GM21515 (cell line): ENCODE data around the gene SLC2A10.

ENCODE experiments used
- ATAC-seq: cut with Tn5 transposase; IDR thresholded peaks from one replicate; pipeline ENCODE4 v1.9.1; 2021; ENCODE audit not compliant: unreplicated experiment

The SLC2A10 gene

DNA sequence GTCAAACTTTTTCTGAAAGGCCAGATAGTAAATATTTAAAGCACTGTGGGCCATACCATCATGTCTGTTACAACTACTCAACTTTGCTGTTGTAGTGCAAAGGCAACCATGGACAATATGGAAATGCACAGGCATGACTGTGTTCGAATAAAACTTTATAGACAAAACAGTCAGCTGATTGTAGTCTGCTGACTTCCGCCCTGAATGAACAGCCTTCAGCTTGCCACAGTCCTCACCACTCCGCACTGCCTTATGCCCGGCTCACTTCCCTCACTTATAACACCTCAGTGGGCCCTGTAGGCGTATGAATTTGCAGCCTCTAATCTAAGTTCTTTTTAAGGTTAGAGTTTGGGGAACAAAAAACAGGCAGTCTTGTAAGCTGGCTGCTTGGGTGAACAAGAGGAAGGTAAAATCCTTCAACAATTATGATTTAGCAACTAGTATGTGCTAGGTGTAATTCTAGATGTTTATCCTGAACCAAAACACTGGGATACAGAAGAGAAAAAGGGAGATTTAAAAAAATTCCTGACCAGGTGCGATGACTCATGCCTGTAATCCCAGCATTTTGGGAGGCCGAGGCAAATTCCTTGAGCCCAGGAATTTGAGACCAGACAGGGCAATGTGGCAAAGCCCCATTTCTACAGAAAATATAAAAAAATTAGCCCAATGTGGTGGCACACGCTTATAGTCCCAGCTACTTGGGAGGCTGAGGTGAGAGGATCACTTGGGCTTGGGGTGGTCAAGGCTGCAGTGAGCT is 6.8 kb upstream of the SLC2A10 start:
- no peak for ATAC-seq

DNA sequence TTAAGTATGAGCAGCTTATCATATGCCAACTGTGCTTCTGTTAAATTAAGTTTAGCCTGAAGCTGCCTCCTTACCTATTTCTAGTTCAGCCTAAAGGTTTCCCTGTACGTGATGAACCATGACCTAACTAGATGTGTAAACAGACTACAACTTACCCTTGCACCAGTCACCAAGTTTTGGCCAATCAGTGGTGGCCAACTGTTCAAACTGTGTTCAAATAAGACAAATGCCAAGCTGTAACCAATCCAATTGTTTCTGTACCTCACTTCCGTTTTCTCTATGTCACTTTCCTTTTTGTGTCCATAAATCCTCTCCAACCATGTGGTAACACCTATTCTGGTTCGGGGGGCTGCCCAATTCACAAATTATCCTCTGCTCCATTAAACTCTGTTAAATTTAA is 6.0 kb upstream of the SLC2A10 start:
- no peak for ATAC-seq

DNA sequence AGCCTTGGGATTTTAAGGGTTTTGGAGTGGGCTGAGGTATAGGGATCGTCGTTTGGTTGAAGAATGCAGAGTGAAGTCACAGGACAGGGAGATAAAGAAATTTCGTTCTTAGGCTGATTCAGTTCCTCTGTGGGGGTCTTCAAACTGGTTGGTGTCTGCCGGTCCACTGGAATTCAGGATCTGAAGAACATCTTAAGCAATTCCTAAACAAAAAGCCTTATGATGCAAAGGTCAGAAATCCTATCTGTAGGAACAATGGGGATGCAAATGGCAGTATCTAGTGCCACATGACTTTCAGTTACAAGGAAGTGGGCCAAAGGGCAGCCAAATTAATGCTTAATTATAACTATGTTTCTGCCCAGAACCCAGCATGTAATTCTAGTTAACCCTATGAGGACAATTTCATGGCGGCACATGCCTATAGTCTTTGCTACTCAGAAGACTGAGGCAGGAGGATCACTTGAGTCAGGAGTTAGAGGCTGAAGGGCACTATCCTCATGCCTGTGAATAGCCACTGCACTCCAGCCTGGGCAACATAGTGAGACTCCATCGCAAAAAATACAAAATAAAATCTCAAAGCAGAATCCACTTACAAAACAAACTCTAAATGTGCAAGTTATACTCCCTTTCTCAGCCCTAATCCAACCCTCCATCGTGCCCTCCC is 4.6 kb upstream of the SLC2A10 start:
- ATAC-seq: no peak

DNA sequence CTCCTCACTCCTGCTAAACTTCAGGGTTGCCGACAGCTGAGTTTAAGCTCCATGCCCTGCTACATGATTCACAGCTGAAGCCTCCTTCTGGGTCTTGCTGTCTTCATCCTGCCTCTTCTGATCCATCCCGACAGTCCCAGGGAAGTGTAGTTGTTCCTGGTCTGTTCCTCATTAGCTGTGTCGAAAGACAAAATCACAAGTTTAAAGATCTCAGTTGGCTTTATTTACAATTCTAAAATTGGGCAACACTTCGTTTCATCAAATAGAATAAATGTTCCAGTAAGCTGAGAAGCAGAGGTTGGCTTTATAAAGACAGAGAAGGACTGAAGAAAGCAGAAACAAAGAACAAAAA is 4.1 kb upstream of the SLC2A10 start:
- ATAC-seq: no peak

DNA sequence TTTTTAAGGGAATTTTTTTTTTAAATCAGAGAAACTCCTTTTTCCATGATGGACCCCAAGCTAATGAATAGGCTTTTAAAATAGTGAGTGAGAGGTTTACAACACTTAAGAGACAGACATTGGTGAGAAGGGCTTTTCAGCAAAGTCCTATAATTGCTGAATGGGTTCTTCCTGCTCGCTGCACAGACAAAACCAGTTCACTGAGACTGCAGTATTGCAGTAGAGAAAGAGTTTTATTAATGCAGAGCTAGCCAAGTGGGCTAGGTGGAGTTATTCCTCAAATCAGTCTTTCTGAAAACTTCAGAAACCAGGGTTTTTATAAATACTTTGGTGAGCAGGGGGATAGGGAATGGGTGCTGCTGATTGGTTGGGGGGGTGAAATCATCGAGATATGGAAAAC is 3.2 kb upstream of the SLC2A10 start:
- no peak for ATAC-seq

DNA sequence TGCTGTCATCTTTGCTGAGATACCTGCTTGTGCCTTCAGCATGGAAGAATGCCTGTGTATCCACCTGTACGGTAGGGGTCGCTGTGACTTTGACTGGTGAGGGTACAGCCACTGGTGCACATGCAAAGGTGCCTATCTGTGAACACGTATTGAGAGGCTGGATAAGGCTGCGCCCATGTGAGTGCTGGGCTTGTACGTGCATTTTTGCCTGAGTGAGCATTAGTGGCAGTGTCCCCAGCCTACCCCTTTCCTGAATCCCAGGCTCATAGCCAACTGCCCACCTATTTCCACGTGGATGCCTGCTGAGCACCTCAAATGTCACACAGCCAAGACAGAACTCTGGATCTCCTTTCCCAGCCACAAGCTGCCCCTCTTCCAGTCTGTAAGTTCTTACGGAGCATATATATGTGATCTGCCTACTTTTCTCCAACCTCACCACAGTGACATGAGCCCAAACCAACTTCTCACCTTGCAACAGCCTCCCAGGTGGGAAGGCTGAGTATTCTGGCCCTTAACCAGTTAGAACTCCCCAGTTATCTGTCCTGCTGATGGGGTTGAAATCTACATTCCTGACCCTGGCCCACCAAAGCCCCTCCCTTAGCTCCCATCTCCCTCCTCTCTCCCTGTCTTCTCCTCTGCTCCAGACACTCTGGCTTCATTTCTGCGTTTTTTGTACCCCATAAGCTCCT is 1.1 kb upstream of the SLC2A10 start:
- ATAC-seq: no peak

DNA sequence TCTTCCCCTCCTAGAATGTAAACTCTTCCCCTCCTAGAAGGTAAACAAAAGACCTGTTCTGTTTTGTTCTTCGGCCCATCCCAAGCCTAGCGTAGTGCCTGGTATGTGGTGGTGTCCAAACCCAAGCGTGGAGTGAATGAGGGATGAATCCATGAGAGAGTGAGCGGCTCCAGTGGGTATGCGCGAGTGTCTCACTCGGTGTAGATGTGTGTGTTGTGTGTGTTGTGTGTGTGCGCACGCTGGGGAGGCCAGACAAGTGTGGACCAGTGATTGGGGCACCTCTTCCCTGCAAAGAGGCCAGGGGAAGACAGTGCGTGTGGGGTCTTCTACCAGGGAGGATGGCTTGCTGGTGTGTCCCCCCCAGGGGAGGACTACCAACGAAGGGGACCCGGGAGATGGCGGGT is 392 bp upstream of the SLC2A10 start:
- ATAC-seq: no peak

DNA sequence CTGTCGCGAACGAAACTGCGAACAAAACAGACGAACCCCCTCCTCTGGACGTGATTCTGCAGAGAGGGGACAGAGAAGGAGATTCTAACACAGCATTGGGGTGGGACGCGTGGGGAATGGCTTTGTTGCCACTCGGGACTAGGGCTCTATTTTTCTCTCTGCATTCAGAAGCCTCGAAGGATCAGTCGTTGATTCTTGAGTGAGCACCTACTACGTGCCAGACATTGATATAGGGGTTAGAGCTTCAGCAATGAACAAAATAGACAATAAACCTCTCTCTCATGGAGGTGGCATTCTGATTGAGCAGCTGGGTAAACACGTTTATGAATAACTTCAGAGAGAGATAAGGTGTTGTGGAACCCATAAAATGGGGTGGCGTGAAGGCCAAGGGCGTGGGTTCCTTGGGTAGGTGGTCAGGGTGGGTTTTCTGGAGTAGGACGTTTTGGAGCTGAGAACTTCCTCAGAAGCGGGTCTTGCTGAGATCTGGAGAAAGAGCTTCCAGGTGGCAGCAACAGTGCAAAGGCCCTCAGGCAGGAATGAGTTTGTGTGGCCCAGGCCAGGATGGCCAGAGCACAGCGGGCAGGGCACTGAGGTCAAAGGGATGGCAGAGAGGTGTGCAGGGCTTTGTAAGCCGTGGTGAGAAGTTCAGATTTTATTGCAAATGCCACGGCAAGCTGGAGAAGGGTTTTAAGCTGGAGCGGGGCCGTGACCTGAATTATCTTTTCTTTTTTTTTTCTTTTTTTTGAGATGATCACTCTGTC is 884 bp downstream of the SLC2A10 start:
- no peak for ATAC-seq

DNA sequence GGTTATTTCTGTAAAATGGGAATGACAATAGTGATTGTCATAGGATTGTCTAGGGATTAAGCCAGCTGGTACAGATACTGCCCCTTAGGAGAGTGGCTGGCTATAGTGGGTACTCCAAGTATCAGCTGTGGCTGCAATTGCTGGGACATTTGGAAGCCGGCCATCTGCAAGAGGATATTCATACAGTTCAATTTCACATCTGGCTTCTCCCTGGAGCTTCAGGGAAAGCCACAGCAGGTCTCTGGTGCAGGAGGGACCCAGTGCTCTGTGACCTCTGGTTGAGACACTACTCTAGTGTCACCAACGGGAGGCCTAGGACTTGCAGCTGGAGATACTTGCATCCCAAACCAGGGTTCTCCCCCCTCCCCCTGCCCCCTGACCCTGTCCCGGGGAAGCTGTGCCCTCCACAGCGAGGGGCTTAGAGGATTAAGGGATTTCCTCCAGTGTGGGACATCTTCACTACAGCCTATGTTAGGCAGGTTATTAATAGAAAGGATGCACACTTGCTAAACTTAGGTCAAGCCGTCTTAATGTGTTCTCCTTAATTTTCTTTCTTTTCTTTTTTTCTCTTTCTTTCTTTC is 2.7 kb downstream of the SLC2A10 start:
- ATAC-seq: no peak

DNA sequence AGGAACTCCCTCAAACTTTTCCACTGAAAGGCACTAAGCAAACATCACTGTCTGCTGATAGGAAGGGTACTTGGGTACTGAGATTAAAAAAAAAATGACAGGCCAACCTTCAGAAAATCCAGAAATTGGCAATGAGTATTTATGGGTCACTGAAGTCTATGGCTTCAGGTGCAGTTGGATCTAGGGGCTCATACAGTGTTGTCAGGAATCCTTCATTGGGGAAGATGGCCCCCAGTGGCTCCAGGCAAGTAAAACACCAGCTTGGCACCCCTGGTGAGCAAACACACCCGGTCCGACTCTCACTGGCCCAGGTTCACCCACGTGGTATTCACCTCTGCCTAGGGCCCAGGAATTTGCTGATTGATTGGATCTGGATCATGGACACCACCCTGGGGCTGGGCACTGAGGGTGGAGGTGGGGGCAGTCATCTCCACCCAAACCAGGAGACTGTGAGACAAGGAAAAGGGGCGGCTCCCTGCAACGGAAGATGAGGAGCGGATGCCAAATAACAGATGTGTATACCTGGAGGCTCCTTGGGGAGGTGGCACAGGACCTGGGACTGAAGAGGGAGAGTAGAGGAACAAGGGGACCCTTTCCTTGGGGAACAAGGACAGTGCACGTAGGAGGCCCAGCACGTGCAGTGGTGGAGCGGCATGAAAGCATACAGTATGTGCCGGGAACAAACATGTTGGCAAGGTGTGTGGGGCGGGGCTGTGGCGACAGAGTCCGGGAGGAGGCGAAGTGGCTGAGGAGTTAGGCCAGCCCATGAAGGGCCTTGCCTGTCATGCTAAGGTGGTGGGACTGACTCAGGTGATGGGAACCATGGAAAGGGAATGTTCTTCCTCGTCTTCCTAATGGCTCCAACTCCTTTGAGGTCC is 4.7 kb downstream of the SLC2A10 start:
- ATAC-seq: no peak

DNA sequence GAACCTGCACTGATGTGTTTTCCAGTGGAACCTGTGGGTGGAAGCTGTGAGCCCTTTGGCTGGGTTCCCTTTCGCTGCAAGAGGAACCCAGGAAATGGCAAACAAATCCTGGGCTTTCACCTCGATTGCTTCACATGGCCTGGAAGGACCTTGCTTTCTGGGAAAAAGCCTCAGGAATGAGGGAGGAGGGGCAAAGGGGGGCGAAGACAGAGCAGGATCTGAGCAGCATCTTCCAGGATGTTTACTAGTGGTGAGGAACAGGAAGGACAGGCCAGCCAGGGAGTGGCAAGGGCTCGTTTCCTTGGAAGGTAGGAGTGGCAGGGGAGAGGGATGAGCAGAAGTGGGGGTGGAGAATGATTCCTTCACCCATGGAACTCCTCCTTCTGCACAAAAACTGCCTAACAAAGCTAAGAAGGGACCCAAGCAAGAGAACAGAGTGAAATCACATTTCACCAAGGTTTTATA is 5.9 kb downstream of the SLC2A10 start:
- ATAC-seq: no peak

DNA sequence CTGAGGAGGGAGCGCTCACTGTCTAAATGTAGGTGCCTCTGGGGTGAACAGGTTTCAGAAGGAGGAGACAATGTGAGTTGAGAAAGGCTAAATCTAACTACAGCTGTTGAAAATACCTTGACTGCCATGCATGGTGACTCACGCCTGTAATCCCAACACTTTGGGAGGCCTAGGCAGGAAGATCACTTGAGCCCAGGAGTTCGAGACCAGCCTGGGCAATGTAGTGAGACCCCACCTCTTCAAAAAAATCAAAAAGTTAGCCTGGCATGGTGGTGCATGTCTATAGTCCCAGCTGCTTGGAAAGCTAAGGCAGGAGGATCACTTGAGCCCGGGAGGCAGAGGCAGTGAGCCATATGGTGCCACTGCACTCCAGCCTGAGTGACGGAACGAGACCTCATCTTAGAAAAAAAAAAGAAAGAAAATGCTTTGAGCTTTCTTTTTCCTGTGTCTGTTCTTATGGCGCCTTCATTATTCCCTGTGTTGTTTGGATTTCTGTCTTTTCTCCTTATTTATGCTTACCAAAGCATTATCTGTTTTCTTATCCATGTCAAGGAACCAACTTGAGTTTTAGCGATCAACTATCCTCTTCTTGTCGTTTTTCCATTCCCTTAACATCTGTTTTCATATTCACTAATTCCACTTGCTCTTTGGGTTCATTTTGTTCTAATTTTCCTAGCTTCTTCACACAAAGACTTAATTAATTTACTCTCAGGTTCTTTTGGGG is 8.5 kb downstream of the SLC2A10 start:
- no peak for ATAC-seq

DNA sequence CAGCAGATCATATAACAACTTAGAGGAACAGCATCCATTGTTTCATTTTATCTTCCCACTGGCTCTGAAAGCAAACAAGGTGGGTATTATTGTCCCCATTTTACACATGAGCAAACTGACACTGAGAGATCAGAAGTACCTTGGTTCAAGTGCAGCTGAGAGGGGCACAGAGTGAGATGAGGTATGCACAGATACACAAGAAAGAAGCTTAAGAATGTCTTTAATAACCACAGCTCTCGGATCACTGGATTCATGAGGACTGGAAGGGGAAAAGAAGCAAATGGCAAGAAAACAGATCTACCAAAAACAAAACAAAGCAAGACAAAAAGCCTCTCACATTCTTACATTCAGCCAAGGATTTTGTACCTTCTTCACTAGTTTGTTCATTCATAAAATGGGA is 10.6 kb downstream of the SLC2A10 start:
- ATAC-seq: no peak

DNA sequence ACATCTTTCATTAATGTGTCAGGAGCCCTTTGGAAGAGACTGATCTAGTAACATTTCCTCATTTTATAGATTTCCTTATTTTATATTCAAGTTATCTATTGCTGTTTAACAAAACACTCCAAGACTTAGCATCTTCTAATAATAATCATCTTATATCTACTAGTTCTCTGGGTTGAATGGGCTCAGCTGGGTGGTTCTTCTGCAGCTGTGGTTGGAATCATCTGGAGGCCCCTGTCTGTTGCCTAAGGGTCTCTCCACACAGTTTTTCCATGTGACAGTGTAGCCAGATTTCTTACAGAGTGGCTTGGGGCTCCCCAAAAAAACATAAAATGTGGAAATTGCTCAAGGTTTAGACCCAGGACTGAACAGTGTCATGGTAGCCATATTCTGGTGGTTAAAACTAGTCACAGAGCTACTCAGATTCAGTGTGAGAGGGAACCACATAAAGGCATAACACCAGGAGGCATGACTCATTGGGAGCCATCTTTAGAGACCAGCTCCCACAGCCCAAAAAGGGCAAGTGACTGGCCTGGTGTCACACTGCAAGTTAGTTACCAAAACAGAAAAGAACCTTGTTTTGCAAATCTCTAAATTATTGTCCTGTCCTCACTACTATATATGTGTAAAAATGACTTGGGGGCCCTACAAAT is 11.5 kb downstream of the SLC2A10 start:
- ATAC-seq: no peak

DNA sequence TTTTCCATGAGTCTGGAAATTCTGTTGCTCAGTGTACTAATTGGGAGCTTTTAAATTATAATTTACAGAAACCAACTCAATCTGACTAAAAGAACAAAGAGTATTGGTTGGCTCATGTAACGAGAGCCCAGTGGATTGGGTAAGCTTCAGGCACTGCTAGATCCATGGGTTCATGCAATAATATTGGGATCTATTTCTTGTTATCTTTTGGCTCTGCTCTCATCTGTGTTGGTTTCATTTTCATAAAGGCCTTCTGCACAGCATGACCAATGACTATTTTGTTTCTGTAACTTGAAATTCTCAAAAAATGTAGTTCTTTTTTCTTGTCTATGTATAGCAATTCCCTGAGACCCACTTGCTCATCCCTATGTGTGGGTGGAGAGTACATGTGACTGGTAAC is 12.0 kb downstream of the SLC2A10 start:
- no peak for ATAC-seq

DNA sequence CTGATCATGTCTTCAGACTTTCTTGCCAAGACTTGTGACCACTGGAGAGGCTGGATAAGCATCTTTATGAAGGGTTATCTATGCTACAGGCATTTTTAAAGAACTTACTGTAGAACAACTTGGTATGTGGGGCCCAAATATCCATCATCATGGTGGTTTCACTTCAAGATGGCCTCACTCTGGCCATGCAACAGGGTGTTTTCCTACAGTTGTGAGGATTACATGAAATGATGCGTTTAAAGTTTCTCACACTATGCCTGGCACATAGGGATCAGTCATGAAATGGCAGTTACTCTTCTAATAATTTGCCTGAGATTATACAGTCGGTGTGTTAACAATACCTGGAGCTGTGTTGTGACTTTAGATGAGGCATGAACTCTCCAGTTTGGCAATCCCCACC is 13.0 kb downstream of the SLC2A10 start:
- no peak for ATAC-seq

DNA sequence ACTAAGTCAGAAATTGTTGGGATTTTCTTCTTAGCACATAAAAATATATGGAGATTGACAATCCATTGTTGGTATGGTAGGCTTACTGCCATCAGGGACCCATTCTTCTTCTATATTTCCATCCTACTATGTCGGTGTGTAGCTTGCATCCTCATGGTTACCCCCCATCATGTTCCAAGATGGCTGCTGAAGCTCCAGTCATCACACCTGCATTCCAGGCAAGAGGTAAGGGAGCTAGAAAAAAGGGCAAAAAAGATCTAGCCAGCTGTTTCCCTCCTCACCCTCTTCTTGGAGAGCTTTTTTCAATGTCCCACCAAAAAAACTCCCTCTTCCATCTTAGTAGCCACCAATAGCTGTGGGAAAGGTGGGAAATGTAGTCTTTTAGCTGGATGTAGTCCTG is 13.6 kb downstream of the SLC2A10 start:
- no peak for ATAC-seq

DNA sequence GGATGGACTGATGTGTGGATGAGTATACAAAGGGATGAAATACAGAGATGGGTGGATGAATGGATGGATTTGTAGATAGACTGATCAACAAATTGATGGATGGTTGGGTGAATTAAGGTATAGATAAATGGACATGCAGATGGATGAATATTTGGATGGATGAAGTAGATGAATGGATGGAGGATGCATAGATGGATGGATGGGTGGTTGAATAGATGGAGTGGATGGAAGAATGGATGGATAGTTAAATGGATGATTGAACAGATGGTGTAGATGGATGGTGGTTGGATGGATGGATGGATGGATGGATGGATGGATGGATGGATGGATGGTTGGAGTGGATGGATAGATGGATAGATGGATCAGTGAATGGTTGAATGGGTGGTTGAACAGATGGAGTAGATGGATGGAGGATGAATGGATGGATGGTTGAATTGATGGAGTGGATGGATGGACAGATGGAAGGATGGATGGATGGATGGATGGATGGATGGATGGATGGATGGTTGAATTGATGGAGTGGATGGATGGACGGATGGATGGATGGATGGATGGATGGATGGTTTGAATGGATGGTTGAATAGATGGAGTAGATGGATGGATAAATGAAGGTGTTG is 15.0 kb downstream of the SLC2A10 start:
- ATAC-seq: no peak
